ENCODE measurements around the gene CCDC88B.

CCDC88B gene

GRCh38 chr11:64406221-64406946 lies 66.4 kb downstream of the CCDC88B start:
- peak; percentile 39; the same call in 1 of the 2 replicates for TF ChIP-seq USF1 (IDR thresholded peaks at IDR 0.05)
- no peak for TF ChIP-seq CREB1 (IDR thresholded peaks at IDR 0.05; ENCODE audit: low read depth)

Data from Ishikawa (cell line).